HEK293 (cell line): ENCODE data around the gene TMEM51.
A peak's percentile ranks its signal among the peaks of the same experiment; 100 is the strongest.

Experiments
- CTCF ChIA-PET: fragments of 350-600 bp; formaldehyde crosslinking; extraction: SDS; loops from one replicate; lab custom pipeline; 2021; ENCODE audit warnings: antibody characterized with exemption; lab: Yijun Ruan, JAX
- POLR2A ChIA-PET: fragments of 300-600 bp; formaldehyde crosslinking; extraction: SDS; loops from one replicate; lab custom pipeline; 2020; ENCODE audit warnings: antibody characterized with exemption, inconsistent platforms; lab: Yijun Ruan, JAX
- H3K27ac ChIP-seq: fragments of 200-500 bp; sonication (Bioruptor generic); 2 replicates; pipeline ENCODE4 v1.5.1; 2014; ENCODE audit warnings: low read depth, low read length, control low read depth, inconsistent platforms; ENCODE audit errors: extremely low read depth
- H3K36me3 ChIP-seq, 2 experiments: fragments of 200-500 bp in 1 of 2; sonication (Bioruptor generic) in 1 of 2; 1 replicate in 1 of 2; 2 replicates in 1 of 2; pipeline ENCODE4 v1.5.1; 2014 to 2017; ENCODE audit warnings: inconsistent platforms in 2 of 2, low read length in 2 of 2; ENCODE audit not compliant: control insufficient read depth in 2 of 2, insufficient read depth in 1 of 2
- H3K4me1 ChIP-seq: fragments of 200-500 bp; sonication (Bioruptor generic); 2 replicates; pipeline ENCODE4 v1.5.1; 2014; ENCODE audit warnings: mild to moderate bottlenecking, low read length, inconsistent platforms; ENCODE audit not compliant: control insufficient read depth, insufficient read depth
- H3K4me3 ChIP-seq: 2 replicates; pipeline ENCODE4 v1.5.1; 2011; ENCODE audit warnings: low read depth, mild to moderate bottlenecking, control low read depth, low read length, moderate library complexity
- H3K9me3 ChIP-seq: fragments of 200-500 bp; sonication (Bioruptor generic); 2 replicates; pipeline ENCODE4 v1.5.1; 2014; ENCODE audit warnings: low read depth, low read length, inconsistent platforms; ENCODE audit not compliant: control insufficient read depth, insufficient read depth
- FEZF1 ChIP-seq: fragments of 450-650 bp; formaldehyde crosslinking; IDR thresholded peaks from 2 replicates; pipeline ENCODE4 v1.5.1; 2016; ENCODE audit warnings: missing biosample characterization, missing genetic modification characterization
- GLI2 ChIP-seq: fragments of 450-650 bp; formaldehyde crosslinking; IDR thresholded peaks from 2 replicates; pipeline ENCODE4; 2017; ENCODE audit warnings: missing biosample characterization, missing genetic modification characterization, low read depth, borderline replicate concordance
- HOXC10 ChIP-seq: sonication (generic); formaldehyde crosslinking; IDR thresholded peaks from 2 replicates; pipeline ENCODE4 v1.8.1; 2023; ENCODE audit warnings: mild to moderate bottlenecking, missing genetic modification reagents
- PRDM1 ChIP-seq: fragments of 450-650 bp; formaldehyde crosslinking; IDR thresholded peaks from 2 replicates; pipeline ENCODE4; 2016; ENCODE audit warnings: missing biosample characterization, missing genetic modification characterization
- REPIN1 ChIP-seq: fragments of 450-650 bp; formaldehyde crosslinking; IDR thresholded peaks from 2 replicates; pipeline ENCODE4 v1.5.1; 2017; ENCODE audit warnings: missing biosample characterization, missing genetic modification characterization, low read depth
- YY1 ChIP-seq: fragments of 450-650 bp; formaldehyde crosslinking; IDR thresholded peaks from 2 replicates; pipeline ENCODE4 v1.5.1; 2018; ENCODE audit warnings: missing biosample characterization, missing genetic modification characterization
- ZBTB17 ChIP-seq: fragments of 450-650 bp; formaldehyde crosslinking; IDR thresholded peaks from 2 replicates; pipeline ENCODE4 v1.5.1; 2016; ENCODE audit warnings: missing biosample characterization, missing genetic modification characterization
- ZNF175 ChIP-seq: fragments of 450-650 bp; formaldehyde crosslinking; IDR thresholded peaks from 2 replicates; pipeline ENCODE4 v1.5.1; 2016; ENCODE audit warnings: missing biosample characterization, missing genetic modification characterization
- ZNF202 ChIP-seq: fragments of 450-650 bp; formaldehyde crosslinking; IDR thresholded peaks from 2 replicates; pipeline ENCODE4 v1.5.1; 2016; ENCODE audit warnings: missing biosample characterization, missing genetic modification characterization, borderline replicate concordance
- ZNF214 ChIP-seq: fragments of 450-650 bp; formaldehyde crosslinking; IDR thresholded peaks from 2 replicates; pipeline ENCODE4 v1.5.1; 2017; ENCODE audit warnings: missing biosample characterization, mild to moderate bottlenecking, missing genetic modification characterization, borderline replicate concordance
- ZNF248 ChIP-seq: fragments of 450-650 bp; formaldehyde crosslinking; IDR thresholded peaks from 2 replicates; pipeline ENCODE4 v1.5.1; 2017; ENCODE audit warnings: missing biosample characterization, missing genetic modification characterization
- ZNF366 ChIP-seq: fragments of 450-650 bp; formaldehyde crosslinking; conservative IDR thresholded peaks from 2 replicates; pipeline ENCODE4 v1.5.1; 2016; ENCODE audit warnings: missing biosample characterization, missing genetic modification characterization
- ZNF416 ChIP-seq: fragments of 450-650 bp; formaldehyde crosslinking; IDR thresholded peaks from 2 replicates; pipeline ENCODE4 v1.5.1; 2016; ENCODE audit warnings: missing biosample characterization, missing genetic modification characterization
- ZNF555 ChIP-seq: fragments of 450-650 bp; formaldehyde crosslinking; conservative IDR thresholded peaks from 2 replicates; pipeline ENCODE4 v1.5.1; 2017; ENCODE audit warnings: missing biosample characterization, mild to moderate bottlenecking, missing genetic modification characterization, inconsistent platforms
- ZNF558 ChIP-seq: fragments of 450-650 bp; formaldehyde crosslinking; IDR thresholded peaks from 2 replicates; pipeline ENCODE4 v1.5.1; 2016; ENCODE audit warnings: missing biosample characterization, missing genetic modification characterization
- ZNF664 ChIP-seq: fragments of 450-650 bp; formaldehyde crosslinking; IDR thresholded peaks from 2 replicates; pipeline ENCODE4 v1.5.1; 2016; ENCODE audit warnings: missing biosample characterization, missing genetic modification characterization
- ZNF792 ChIP-seq: fragments of 450-650 bp; formaldehyde crosslinking; IDR thresholded peaks from 2 replicates; pipeline ENCODE4 v1.5.1; 2016; ENCODE audit warnings: missing biosample characterization, missing genetic modification characterization
- TF ChIP-seq, protein P1 (sequence below): fragments of 450-650 bp; IDR thresholded peaks from 2 replicates; pipeline ENCODE4 v1.5.1; 2018; ENCODE audit warnings: missing biosample characterization, missing genetic modification characterization
- TF ChIP-seq, protein P2 (sequence below): fragments of 450-650 bp; formaldehyde crosslinking; IDR thresholded peaks from 2 replicates; pipeline ENCODE4; 2016; ENCODE audit warnings: missing biosample characterization, missing genetic modification characterization
- TF ChIP-seq, protein P3 (sequence below): sonication (generic); formaldehyde crosslinking; IDR thresholded peaks from 2 replicates; pipeline ENCODE4 v1.8.1; 2022; ENCODE audit warnings: mild to moderate bottlenecking, moderate library complexity, missing genetic modification reagents
- TF ChIP-seq, protein P4 (sequence below): fragments of 450-650 bp; formaldehyde crosslinking; IDR thresholded peaks from 2 replicates; pipeline ENCODE4 v1.5.1; 2016; ENCODE audit warnings: missing biosample characterization, missing genetic modification characterization, borderline replicate concordance

TMEM51 gene

DNA sequence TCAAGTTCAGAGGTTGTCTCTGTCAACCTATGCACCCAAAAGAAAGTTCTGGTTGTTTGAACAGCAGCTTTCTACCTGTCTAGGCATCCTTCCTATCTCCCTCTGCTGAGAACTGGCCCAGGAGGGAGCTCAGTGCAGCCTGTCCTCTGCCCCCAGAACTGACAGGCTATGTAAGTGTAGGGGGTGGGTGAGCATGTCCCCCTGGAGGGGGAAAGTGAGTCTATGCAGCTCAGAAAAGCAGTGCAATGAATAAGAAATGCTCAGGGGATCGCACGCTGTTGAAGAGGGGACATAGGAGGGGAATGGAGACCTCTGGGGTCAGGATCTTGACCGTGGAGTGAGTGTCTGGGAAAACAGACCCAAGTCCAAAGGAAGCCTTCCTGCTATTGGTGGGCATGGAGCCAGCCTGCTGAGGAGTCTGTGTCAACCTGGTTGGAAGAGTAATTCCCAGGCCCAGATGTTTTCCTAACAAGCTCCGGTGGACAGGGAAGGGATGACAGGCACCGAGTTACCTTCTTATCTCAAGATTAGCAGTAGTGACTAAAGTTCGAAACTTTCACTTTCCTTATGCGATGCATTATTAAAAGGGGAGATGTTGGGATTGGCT is 67.4 kb downstream of the TMEM51 start:
- H3K4me1 ChIP-seq, result no peaks in the 10 kb centered on the region
- H3K4me3 ChIP-seq, result no peak overlapping the region
- ChIA-PET CTCF (interaction anchor here (1.1 to 1.2 kb wide), 2 partner anchors 9 to 10 kb away, joined by 3 to 6 read pairs; no protein-coding TSS in a partner anchor), POLR2A (interaction anchor here (0.6 to 0.7 kb wide), 2 partner anchors 10 to 93 kb away, joined by 3 to 4 read pairs; no protein-coding TSS in a partner anchor)
- TF ChIP-seq ZNF555 (tag by site-specific recombination) (no peak), ZNF416 (tag by site-specific recombination) (no peak), ZNF664 (tag by site-specific recombination) (no peak), HOXC10 (CRISPR knock-in tag) (no peak), ZNF558 (tag by site-specific recombination) (no peak), REPIN1 (tag by site-specific recombination) (no peak)
- TF ChIP-seq, protein P1, sequence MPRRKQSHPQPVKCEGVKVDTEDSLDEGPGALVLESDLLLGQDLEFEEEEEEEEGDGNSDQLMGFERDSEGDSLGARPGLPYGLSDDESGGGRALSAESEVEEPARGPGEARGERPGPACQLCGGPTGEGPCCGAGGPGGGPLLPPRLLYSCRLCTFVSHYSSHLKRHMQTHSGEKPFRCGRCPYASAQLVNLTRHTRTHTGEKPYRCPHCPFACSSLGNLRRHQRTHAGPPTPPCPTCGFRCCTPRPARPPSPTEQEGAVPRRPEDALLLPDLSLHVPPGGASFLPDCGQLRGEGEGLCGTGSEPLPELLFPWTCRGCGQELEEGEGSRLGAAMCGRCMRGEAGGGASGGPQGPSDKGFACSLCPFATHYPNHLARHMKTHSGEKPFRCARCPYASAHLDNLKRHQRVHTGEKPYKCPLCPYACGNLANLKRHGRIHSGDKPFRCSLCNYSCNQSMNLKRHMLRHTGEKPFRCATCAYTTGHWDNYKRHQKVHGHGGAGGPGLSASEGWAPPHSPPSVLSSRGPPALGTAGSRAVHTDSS (tag by site-specific recombination), result no peak
- TF ChIP-seq, protein P2, sequence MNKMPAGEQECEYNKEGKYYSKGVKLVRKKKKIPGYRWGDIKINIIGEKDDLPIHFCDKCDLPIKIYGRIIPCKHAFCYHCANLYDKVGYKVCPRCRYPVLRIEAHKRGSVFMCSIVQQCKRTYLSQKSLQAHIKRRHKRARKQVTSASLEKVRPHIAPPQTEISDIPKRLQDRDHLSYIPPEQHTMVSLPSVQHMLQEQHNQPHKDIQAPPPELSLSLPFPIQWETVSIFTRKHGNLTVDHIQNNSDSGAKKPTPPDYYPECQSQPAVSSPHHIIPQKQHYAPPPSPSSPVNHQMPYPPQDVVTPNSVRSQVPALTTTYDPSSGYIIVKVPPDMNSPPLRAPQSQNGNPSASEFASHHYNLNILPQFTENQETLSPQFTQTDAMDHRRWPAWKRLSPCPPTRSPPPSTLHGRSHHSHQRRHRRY (tag by site-specific recombination), result no peak
- no peak overlapping the region for H3K27ac ChIP-seq
- peaks cover 0 to 8% of the 10 kb centered on the region in 2 experiments; a peak in 1 of 3 replicates for H3K36me3 ChIP-seq
- no peaks in the 10 kb centered on the region for H3K9me3 ChIP-seq

DNA sequence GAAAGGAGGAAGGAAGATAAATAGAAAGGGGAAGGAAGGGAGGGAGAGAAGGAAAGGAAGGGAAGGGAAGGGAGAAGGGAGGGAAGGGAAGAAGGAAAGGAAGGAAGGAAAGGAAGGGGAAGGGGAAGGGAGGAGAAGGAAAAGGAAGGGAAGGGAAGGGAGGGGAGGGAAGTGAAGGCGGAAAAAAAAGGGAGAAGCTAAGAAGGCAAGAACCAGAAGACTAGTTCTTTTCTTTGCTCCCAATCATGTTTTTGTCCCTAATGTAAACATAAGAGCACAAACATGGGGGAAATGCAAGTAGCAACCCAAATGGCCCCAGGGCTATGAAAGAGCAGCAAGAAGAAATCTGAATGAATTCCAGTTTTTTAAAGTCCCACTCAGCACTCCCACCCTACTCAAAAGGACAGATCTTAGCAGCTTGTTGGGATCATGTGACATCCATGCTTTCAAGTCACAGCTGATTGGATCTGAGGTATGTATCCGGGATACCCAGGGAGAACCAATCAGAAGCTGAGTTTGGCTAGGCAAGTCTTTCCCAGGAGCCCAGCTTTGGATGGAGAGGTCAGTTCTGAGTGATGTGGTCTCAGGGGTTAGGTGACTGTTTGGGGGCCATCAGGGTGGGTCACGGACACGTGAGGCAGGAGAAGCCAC is 69.2 kb downstream of the TMEM51 start:
- CTCF ChIA-PET, result interaction anchor here (0.5 to 1.1 kb wide), 2 partner anchors 12 to 20 kb away, joined by 4 to 6 read pairs; no protein-coding TSS in a partner anchor

More for the DNA sequence above, 69.2 kb downstream of the TMEM51 start:
- H3K9me3 ChIP-seq, result no peaks in the 10 kb centered on the region
- H3K36me3 ChIP-seq, result peaks cover 0 to 8% of the 10 kb centered on the region in 2 experiments; a peak in 1 of 3 replicates
- H3K4me3 ChIP-seq, result no peak overlapping the region
- POLR2A ChIA-PET, result no interaction called here
- no peak overlapping the region for H3K27ac ChIP-seq
- peak; percentile 95 for TF ChIP-seq PRDM1 (tag by site-specific recombination)
- TF ChIP-seq ZNF366, result peak; percentile 76
- no peak for TF ChIP-seq ZBTB17 (tag by site-specific recombination)
- TF ChIP-seq YY1, result no peak
- no peak for TF ChIP-seq GLI2 (tag by site-specific recombination)
- TF ChIP-seq ZNF214 (tag by site-specific recombination), result no peak
- no peak for TF ChIP-seq FEZF1 (tag by site-specific recombination)
- TF ChIP-seq ZNF202, result no peak
- no peak for TF ChIP-seq ZNF792
- TF ChIP-seq, protein P3, sequence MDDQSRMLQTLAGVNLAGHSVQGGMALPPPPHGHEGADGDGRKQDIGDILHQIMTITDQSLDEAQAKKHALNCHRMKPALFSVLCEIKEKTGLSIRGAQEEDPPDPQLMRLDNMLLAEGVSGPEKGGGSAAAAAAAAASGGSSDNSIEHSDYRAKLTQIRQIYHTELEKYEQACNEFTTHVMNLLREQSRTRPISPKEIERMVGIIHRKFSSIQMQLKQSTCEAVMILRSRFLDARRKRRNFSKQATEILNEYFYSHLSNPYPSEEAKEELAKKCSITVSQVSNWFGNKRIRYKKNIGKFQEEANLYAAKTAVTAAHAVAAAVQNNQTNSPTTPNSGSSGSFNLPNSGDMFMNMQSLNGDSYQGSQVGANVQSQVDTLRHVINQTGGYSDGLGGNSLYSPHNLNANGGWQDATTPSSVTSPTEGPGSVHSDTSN (CRISPR knock-in tag), result no peak
- no peak for TF ChIP-seq ZNF175 (tag by site-specific recombination)
- no peak for TF ChIP-seq ZNF248
- TF ChIP-seq, protein P4, sequence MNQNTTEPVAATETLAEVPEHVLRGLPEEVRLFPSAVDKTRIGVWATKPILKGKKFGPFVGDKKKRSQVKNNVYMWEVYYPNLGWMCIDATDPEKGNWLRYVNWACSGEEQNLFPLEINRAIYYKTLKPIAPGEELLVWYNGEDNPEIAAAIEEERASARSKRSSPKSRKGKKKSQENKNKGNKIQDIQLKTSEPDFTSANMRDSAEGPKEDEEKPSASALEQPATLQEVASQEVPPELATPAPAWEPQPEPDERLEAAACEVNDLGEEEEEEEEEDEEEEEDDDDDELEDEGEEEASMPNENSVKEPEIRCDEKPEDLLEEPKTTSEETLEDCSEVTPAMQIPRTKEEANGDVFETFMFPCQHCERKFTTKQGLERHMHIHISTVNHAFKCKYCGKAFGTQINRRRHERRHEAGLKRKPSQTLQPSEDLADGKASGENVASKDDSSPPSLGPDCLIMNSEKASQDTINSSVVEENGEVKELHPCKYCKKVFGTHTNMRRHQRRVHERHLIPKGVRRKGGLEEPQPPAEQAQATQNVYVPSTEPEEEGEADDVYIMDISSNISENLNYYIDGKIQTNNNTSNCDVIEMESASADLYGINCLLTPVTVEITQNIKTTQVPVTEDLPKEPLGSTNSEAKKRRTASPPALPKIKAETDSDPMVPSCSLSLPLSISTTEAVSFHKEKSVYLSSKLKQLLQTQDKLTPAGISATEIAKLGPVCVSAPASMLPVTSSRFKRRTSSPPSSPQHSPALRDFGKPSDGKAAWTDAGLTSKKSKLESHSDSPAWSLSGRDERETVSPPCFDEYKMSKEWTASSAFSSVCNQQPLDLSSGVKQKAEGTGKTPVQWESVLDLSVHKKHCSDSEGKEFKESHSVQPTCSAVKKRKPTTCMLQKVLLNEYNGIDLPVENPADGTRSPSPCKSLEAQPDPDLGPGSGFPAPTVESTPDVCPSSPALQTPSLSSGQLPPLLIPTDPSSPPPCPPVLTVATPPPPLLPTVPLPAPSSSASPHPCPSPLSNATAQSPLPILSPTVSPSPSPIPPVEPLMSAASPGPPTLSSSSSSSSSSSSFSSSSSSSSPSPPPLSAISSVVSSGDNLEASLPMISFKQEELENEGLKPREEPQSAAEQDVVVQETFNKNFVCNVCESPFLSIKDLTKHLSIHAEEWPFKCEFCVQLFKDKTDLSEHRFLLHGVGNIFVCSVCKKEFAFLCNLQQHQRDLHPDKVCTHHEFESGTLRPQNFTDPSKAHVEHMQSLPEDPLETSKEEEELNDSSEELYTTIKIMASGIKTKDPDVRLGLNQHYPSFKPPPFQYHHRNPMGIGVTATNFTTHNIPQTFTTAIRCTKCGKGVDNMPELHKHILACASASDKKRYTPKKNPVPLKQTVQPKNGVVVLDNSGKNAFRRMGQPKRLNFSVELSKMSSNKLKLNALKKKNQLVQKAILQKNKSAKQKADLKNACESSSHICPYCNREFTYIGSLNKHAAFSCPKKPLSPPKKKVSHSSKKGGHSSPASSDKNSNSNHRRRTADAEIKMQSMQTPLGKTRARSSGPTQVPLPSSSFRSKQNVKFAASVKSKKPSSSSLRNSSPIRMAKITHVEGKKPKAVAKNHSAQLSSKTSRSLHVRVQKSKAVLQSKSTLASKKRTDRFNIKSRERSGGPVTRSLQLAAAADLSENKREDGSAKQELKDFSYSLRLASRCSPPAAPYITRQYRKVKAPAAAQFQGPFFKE, result no peak
- H3K4me1 ChIP-seq, result no peaks in the 10 kb centered on the region
